HTERT RPE-1 (cell line): ENCODE data around the gene AFMID.
"Not testable (repeated sequence)": the region's sequence is repeated elsewhere in the genome, so short reads cannot be mapped to it uniquely, and the experiment has no call there.

ENCODE experiments used
- in situ Hi-C: fragments of 300-500 bp; cut with MboI; formaldehyde crosslinking; loops from 4 replicates; pipeline ENCODE4 v1.14.3; 2020; ENCODE audit warnings: low sequenced_read_pairs

AFMID gene

GRCh38 chr17:78252701-78253635, 65.8 kb downstream of the AFMID start:
- in situ Hi-C loops: no loop called here

- in situ Hi-C loops: not testable (repeated sequence)
These were observed 66.4 kb downstream of the AFMID start for GRCh38 chr17:78253636-78253945.

- in situ Hi-C loops: no loop called here
These were observed 66.9 kb downstream of the AFMID start for GRCh38 chr17:78253946-78254672.

- in situ Hi-C loops: no loop called here
These were observed 68.0 kb downstream of the AFMID start for GRCh38 chr17:78255029-78255656.

GRCh38 chr17:78255953-78256706, 69.0 kb downstream of the AFMID start:
- in situ Hi-C loops: no loop called here

- in situ Hi-C loops: no loop called here
These were observed 69.8 kb downstream of the AFMID start for GRCh38 chr17:78256707-78257591.
